ENCODE data around the gene NEU3.

The NEU3 gene

DNA sequence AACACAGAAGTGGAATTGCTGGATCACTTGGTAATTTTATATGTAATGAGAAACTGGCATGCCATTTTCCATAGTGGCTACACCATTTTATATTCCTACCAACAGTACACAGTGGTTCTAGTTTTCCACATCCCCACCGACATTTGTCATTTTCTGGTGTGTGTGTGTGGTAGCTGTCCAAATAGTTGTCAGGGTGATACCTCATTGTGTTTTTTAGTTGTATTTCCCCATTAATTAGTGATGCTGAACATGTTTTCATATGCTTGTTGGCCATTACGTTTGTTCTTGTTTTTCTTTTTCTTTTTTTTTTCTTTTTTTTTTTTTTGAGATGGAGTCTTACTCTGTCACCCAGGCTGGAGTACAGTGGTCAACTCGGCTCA, 12.2 kb downstream of the NEU3 start:
- H3K4me3 ChIP-seq (replicated peaks; ENCODE audit: low read depth, low read length): no peak overlapping the region
- no peak for TF ChIP-seq CTCF (IDR thresholded peaks at IDR 0.05; ENCODE audit: low read depth, low read length, missing control alignments)
- no peak for DNase-seq (ENCODE audit: extremely low read depth, low read depth)

DNA sequence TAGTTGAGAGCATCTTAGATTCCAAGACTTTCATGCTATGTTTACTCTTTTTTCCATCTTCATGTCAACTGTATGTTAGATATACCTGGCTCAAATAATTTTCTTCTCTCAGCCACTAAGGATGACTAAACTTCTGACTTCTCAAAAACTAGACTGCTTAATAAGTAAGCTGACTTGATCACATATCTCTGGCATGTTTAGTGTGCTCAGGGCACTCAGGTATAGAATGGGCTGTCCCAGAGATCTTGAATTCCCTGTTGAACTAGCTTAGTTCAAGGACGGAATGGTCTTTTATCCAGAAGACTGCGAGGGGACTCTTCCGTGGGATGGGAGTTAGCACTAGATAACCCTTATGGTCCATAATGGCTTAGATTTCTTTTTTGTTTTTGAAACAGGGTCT, 13.0 kb downstream of the NEU3 start:
- no peak overlapping the region for H3K4me3 ChIP-seq (replicated peaks; ENCODE audit: low read depth, low read length)
- no peak for TF ChIP-seq CTCF (IDR thresholded peaks at IDR 0.05; ENCODE audit: low read depth, low read length, missing control alignments)
- no peak for DNase-seq (ENCODE audit: extremely low read depth, low read depth)

DNA sequence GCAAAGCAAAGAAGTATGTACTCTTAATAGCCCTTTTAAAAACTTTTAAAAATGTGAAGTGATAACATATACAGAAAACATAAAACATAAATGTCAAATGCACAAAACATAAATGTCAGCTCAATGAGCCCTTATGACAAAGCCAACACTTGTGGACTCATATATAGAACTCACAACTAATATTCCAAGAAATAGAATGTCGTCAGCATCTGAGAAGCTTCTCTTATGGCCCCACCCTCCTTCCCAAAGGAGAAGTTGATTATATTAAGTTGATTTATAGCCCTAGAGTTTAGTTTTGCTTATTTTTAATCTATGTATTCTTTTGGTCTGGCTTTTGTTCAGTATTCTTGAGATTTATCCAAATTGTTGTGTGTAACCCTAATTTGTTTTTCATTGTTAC, 13.8 kb downstream of the NEU3 start:
- TF ChIP-seq CTCF (IDR thresholded peaks at IDR 0.05; ENCODE audit: low read depth, low read length, missing control alignments): no peak

DNA sequence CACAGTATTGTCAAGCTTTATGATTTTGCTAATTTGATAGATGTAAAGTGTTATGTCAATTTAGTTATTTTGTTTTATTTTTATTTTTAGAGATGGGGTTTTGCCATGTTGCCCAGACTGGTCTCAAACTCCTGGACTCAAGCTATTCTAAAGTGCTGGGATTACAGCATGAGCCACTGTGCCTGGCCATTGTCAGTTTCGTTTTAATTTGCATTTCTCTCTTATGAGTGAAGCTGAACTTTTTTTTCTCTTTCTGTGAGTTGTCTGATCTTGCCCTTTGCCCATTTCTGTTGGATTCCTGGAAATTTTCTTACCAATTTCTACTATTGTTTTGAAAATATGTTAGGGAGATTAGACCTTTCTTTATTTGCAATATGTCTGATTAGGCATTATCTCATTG, 15.5 kb downstream of the NEU3 start:
- DNase-seq (ENCODE audit: extremely low read depth, low read depth): no peak
- TF ChIP-seq CTCF (IDR thresholded peaks at IDR 0.05; ENCODE audit: low read depth, low read length, missing control alignments): no peak

More for the DNA sequence above, 13.8 kb downstream of the NEU3 start:
- no peak overlapping the region for H3K4me3 ChIP-seq (replicated peaks; ENCODE audit: low read depth, low read length)
- DNase-seq (ENCODE audit: extremely low read depth, low read depth): no peak

GRCh38 chr11:75011357-75011756, 22.6 kb downstream of the NEU3 start:
- TF ChIP-seq CTCF (IDR thresholded peaks at IDR 0.05; ENCODE audit: low read depth, low read length, missing control alignments): no peak
- no peak for DNase-seq (ENCODE audit: extremely low read depth, low read depth)
- no peak overlapping the region for H3K4me3 ChIP-seq (replicated peaks; ENCODE audit: low read depth, low read length)

More for the DNA sequence above, 15.5 kb downstream of the NEU3 start:
- H3K4me3 ChIP-seq (replicated peaks; ENCODE audit: low read depth, low read length): no peak overlapping the region

DNA sequence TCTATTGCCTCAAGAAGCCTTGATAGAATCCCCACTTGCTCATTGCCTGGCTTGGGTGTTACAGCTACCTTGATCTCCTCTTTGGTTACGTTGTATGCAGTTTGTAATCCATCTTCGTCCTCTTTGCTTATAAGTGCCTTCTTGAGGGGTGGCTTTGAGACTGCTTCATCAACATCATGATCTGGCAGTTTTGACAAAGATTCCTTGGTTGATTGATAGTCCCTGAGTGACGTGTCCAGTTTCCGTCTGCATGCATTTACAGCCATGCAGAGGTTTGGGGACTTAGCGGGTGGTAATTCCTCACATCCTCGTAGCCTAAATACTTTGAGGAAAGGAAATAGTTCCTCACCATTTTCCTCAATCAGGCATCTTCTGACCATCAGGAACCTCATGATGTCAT, 23.1 kb downstream of the NEU3 start:
- TF ChIP-seq CTCF (IDR thresholded peaks at IDR 0.05; ENCODE audit: low read depth, low read length, missing control alignments): no peak
- no peak for DNase-seq (ENCODE audit: extremely low read depth, low read depth)
- no peak overlapping the region for H3K4me3 ChIP-seq (replicated peaks; ENCODE audit: low read depth, low read length)

DNA sequence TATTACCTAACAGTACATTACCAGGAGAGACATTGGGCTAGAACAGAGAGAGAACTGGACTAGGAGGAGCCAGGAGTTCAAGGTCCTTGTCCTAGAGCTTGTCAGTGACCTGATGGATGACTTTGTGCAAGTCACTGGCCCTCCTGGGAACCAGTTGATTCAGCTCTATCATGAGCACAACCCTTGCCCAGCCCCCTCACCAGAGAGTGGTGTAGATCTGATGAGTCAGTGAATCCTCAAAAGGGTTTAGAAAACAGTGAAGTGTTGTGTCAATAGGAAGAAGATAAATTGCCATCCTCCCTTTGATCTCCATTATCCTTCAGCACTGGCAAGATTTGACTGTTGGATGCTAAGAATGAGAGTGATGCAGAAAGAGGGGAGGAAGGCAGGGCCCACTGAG, 24.3 kb downstream of the NEU3 start:
- no peak for TF ChIP-seq CTCF (IDR thresholded peaks at IDR 0.05; ENCODE audit: low read depth, low read length, missing control alignments)
- no peak for DNase-seq (ENCODE audit: extremely low read depth, low read depth)
- no peak overlapping the region for H3K4me3 ChIP-seq (replicated peaks; ENCODE audit: low read depth, low read length)

All from HFF-Myc (cell line).